ENCODE measurements around the gene SMNDC1.

The SMNDC1 gene

DNA sequence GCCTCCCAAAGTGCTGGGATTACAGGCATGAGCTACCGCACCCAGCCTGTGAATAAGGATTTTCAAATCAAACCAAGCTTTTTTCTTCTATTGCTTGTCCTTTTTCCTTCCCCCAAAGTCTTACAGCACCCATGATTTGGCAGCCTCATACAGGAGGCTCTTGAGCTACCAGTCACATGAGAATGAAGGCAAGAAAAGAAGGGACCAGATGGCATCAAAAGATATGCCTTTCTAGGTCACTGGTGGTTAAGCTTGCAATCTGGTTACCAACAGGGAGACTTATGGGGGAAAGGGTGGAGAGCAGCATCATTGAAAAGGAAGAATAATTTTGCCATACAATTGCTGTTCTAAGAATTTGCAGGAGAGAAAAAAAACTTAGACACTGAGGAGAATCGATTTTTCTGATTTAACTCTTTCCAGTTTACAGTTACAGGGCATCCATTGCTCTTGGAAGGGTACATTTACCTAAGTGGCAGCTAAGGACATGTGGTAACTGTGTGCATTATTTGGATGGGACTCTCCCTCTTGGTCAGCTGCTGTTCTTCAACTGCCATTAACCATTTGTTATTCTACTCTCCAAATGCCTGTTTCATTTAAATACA is 29.5 kb downstream of the SMNDC1 start:
- no peak overlapping the region for H3K27ac ChIP-seq (replicated peaks)
- peak in 1 of 2 experiments; percentile 7 for DNase-seq (ENCODE audit: low read depth in 1 of 2, low spot score in 1 of 2)
- H3K4me3 ChIP-seq (replicated peaks; ENCODE audit: insufficient read depth, low read length): no peak overlapping the region
- no peak for TF ChIP-seq GABPA (IDR thresholded peaks at IDR 0.05; ENCODE audit: low read depth)
- no peak for TF ChIP-seq CTCF (IDR thresholded peaks at IDR 0.05; ENCODE audit: insufficient read depth, low read length)
- TF ChIP-seq POLR2AphosphoS5 (IDR thresholded peaks at IDR 0.05; ENCODE audit: low read depth): no peak
- no peak for TF ChIP-seq SPI1 (IDR thresholded peaks at IDR 0.05; ENCODE audit: borderline replicate concordance, low read depth)
- TF ChIP-seq, protein P1, sequence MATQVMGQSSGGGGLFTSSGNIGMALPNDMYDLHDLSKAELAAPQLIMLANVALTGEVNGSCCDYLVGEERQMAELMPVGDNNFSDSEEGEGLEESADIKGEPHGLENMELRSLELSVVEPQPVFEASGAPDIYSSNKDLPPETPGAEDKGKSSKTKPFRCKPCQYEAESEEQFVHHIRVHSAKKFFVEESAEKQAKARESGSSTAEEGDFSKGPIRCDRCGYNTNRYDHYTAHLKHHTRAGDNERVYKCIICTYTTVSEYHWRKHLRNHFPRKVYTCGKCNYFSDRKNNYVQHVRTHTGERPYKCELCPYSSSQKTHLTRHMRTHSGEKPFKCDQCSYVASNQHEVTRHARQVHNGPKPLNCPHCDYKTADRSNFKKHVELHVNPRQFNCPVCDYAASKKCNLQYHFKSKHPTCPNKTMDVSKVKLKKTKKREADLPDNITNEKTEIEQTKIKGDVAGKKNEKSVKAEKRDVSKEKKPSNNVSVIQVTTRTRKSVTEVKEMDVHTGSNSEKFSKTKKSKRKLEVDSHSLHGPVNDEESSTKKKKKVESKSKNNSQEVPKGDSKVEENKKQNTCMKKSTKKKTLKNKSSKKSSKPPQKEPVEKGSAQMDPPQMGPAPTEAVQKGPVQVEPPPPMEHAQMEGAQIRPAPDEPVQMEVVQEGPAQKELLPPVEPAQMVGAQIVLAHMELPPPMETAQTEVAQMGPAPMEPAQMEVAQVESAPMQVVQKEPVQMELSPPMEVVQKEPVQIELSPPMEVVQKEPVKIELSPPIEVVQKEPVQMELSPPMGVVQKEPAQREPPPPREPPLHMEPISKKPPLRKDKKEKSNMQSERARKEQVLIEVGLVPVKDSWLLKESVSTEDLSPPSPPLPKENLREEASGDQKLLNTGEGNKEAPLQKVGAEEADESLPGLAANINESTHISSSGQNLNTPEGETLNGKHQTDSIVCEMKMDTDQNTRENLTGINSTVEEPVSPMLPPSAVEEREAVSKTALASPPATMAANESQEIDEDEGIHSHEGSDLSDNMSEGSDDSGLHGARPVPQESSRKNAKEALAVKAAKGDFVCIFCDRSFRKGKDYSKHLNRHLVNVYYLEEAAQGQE (IDR thresholded peaks at IDR 0.05; ENCODE audit: insufficient replicate concordance, low read depth): no peak
- no peaks in the 10 kb centered on the region for H3K27me3 ChIP-seq (ENCODE audit: insufficient read depth, poor library complexity, severe bottlenecking)

GRCh38 chr10:110274647-110275046 is 30.1 kb downstream of the SMNDC1 start:
- H3K27me3 ChIP-seq (ENCODE audit: insufficient read depth, poor library complexity, severe bottlenecking): no peaks in the 10 kb centered on the region
- H3K27ac ChIP-seq (replicated peaks): no peak overlapping the region; the same call in 1 of the 2 replicates
- no peak overlapping the region for H3K4me3 ChIP-seq (replicated peaks; ENCODE audit: insufficient read depth, low read length)
- TF ChIP-seq, protein P1 (IDR thresholded peaks at IDR 0.05; ENCODE audit: insufficient replicate concordance, low read depth): no peak
- TF ChIP-seq CTCF (IDR thresholded peaks at IDR 0.05; ENCODE audit: insufficient read depth, low read length) (no peak), SPI1 (IDR thresholded peaks at IDR 0.05; ENCODE audit: borderline replicate concordance, low read depth) (no peak)
- no peak for DNase-seq (ENCODE audit: low read depth in 1 of 2, low spot score in 1 of 2)

DNA sequence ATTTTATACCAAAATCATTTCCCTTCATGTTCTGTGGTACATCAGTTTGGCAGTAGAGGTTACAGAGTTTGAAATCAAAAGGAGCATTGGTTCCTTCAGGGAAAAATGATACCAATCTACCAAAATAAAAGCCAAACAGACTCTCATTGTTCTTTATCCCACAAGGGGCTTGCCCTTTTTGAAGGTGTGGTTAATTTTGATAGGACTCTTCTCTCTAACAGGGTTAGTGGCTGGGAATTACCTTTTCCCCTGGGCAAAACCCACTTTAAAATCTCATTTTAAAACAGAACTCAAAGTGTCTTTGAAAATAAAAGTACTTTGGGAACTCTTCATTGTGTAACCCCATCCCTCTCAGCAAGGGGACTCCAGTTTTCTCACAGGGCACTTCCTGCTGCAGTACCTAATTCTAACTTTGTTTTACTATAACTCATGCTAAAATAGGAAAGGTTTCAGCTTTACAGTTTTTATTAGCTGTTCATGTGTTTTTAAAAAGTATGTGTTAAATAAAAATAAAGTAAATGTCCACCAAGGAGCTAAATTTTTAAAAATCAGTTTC is 30.6 kb downstream of the SMNDC1 start:
- no peak for DNase-seq (ENCODE audit: low read depth in 1 of 2, low spot score in 1 of 2)
- H3K4me3 ChIP-seq (replicated peaks; ENCODE audit: insufficient read depth, low read length): no peak overlapping the region
- H3K27me3 ChIP-seq (ENCODE audit: insufficient read depth, poor library complexity, severe bottlenecking): no peaks in the 10 kb centered on the region
- TF ChIP-seq CTCF (IDR thresholded peaks at IDR 0.05; ENCODE audit: insufficient read depth, low read length): no peak
- no peak for TF ChIP-seq POLR2AphosphoS5 (IDR thresholded peaks at IDR 0.05; ENCODE audit: low read depth)
- TF ChIP-seq GABPA (IDR thresholded peaks at IDR 0.05; ENCODE audit: low read depth): no peak
- no peak for TF ChIP-seq SPI1 (IDR thresholded peaks at IDR 0.05; ENCODE audit: borderline replicate concordance, low read depth)
- TF ChIP-seq, protein P1 (IDR thresholded peaks at IDR 0.05; ENCODE audit: insufficient replicate concordance, low read depth): no peak
- peak overlapping the region; percentile 11 for H3K27ac ChIP-seq (replicated peaks)
